ENCODE measurements around the gene TINAGL1. TPM values are rescaled to one million over a fixed set of nuclear protein-coding genes. Genes with fewer than 3 reads are reported as not detected.

Gene TINAGL1
- total RNA-seq, 1 experiment from 2014 or later = 430 TPM

DNA sequence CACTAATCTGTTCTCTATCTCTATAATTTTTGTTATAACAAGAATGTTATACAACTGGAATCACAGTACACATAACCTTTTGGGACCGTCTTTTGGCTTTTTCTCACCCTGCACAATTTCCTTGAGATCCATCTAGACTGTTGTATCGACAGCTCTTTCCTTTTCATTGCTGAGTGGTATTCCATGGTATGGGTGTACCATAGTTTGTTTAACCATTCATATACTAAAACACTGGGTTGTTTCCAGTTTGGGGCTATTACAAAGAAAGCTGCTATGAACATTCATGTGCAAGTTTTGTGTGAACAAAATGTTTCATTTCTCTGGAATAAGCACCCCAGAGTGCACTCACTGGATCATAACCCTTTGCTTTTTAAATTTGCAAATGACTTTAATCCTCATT is 25.8 kb downstream of the TINAGL1 start:
- TF ChIP-seq, protein P1, sequence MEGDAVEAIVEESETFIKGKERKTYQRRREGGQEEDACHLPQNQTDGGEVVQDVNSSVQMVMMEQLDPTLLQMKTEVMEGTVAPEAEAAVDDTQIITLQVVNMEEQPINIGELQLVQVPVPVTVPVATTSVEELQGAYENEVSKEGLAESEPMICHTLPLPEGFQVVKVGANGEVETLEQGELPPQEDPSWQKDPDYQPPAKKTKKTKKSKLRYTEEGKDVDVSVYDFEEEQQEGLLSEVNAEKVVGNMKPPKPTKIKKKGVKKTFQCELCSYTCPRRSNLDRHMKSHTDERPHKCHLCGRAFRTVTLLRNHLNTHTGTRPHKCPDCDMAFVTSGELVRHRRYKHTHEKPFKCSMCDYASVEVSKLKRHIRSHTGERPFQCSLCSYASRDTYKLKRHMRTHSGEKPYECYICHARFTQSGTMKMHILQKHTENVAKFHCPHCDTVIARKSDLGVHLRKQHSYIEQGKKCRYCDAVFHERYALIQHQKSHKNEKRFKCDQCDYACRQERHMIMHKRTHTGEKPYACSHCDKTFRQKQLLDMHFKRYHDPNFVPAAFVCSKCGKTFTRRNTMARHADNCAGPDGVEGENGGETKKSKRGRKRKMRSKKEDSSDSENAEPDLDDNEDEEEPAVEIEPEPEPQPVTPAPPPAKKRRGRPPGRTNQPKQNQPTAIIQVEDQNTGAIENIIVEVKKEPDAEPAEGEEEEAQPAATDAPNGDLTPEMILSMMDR (IDR thresholded peaks at IDR 0.05; ENCODE audit: unreplicated experiment) = no peak
- DNase-seq = no peak
- CTCF ChIA-PET = interaction anchor here (0.6 kb wide), 1 partner anchor 187 kb away, joined by 5 read pairs; no protein-coding TSS in a partner anchor
- Mint-ChIP-seq H3K36me3 (ENCODE audit: insufficient read depth, unreplicated experiment) (no peaks in the 10 kb centered on the region), H3K9me3 (ENCODE audit: low read depth, unreplicated experiment) (no peaks in the 10 kb centered on the region), H3K27ac (ENCODE audit: unreplicated experiment) (no peak overlapping the region), H3K27me3 (ENCODE audit: unreplicated experiment) (peaks cover 15% of the 10 kb centered on the region), H3K4me3 (ENCODE audit: low read depth, unreplicated experiment) (no peak overlapping the region), H3K4me1 (ENCODE audit: low read depth, unreplicated experiment) (no peaks in the 10 kb centered on the region)
- BruUV-seq (replicated peaks) = no TSS peak
- intact Hi-C loops (cut with micrococcal nuclease; ENCODE audit: unreplicated experiment) = no loop called here

DNA sequence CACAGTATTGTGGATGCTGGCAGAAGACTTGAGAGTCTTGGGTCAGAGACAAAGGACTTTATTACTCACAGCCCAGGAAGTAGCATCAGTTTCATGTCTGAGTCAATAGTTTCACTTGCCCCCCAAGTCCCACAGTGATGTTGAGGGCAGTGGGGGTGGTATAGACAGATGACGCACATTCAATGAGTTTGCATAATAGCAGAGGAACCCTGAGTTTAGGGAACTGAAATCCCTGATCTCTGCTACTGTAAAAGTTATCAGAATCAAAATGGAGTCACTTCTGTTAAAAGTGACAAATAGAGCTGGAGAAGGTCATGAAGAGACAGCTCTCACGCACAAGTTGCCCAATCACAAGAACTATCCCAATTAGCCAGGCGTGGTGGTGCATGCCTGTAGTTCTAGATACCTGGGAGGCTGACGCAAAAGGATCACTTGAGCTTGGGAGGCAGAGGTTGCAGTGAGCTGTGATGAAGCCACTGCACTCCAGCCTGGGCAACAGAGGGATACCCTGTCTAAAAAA is 29.7 kb downstream of the TINAGL1 start:
- intact Hi-C loops (cut with micrococcal nuclease; ENCODE audit: unreplicated experiment) = no loop called here
- BruUV-seq (replicated peaks) = no TSS peak

DNA sequence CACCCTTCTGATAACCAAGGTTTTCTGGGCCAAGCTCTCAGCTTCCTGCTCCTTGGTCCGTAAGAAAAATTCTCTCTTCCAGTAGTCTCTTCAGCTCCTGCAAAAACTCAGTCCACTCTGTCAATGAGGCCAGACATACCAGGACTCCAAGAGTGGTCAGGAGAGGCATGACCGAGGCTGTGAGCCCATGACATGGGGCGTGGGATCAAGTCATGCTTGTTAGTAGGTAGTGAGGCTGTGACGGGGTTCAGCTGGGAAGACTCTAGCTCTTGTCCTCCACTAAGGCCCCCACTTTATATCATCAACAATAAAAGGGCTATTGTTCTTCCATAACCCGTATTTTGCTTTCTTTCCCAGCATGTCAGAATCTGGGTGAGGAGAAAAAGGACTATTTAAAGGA is 31.0 kb downstream of the TINAGL1 start:
- intact Hi-C loops (cut with micrococcal nuclease; ENCODE audit: unreplicated experiment) = no loop called here
- no peak overlapping the region for H3K4me3 Mint-ChIP-seq (ENCODE audit: low read depth, unreplicated experiment)
- TF ChIP-seq, protein P1 (IDR thresholded peaks at IDR 0.05; ENCODE audit: unreplicated experiment) = no peak
- no peaks in the 10 kb centered on the region for H3K36me3 Mint-ChIP-seq (ENCODE audit: insufficient read depth, unreplicated experiment)
- H3K27ac Mint-ChIP-seq (ENCODE audit: unreplicated experiment) = no peak overlapping the region
- DNase-seq = no peak
- peaks cover 41% of the 10 kb centered on the region for H3K27me3 Mint-ChIP-seq (ENCODE audit: unreplicated experiment)
- H3K4me1 Mint-ChIP-seq (ENCODE audit: low read depth, unreplicated experiment) = no peaks in the 10 kb centered on the region
- BruUV-seq (replicated peaks) = no TSS peak
- H3K9me3 Mint-ChIP-seq (ENCODE audit: low read depth, unreplicated experiment) = no peaks in the 10 kb centered on the region
- CTCF ChIA-PET = no interaction called here

More for the DNA sequence above, 29.7 kb downstream of the TINAGL1 start:
- CTCF ChIA-PET = interaction anchor here (1.0 kb wide), 1 partner anchor 12 kb away, joined by 3 read pairs; no protein-coding TSS in a partner anchor
- TF ChIP-seq, protein P1 (IDR thresholded peaks at IDR 0.05; ENCODE audit: unreplicated experiment) = no peak
- Mint-ChIP-seq H3K36me3 (ENCODE audit: insufficient read depth, unreplicated experiment) (no peaks in the 10 kb centered on the region), H3K27ac (ENCODE audit: unreplicated experiment) (no peak overlapping the region), H3K27me3 (ENCODE audit: unreplicated experiment) (peaks cover 48% of the 10 kb centered on the region), H3K4me3 (ENCODE audit: low read depth, unreplicated experiment) (no peak overlapping the region), H3K9me3 (ENCODE audit: low read depth, unreplicated experiment) (no peaks in the 10 kb centered on the region), H3K4me1 (ENCODE audit: low read depth, unreplicated experiment) (no peaks in the 10 kb centered on the region)
- no peak for DNase-seq

DNA sequence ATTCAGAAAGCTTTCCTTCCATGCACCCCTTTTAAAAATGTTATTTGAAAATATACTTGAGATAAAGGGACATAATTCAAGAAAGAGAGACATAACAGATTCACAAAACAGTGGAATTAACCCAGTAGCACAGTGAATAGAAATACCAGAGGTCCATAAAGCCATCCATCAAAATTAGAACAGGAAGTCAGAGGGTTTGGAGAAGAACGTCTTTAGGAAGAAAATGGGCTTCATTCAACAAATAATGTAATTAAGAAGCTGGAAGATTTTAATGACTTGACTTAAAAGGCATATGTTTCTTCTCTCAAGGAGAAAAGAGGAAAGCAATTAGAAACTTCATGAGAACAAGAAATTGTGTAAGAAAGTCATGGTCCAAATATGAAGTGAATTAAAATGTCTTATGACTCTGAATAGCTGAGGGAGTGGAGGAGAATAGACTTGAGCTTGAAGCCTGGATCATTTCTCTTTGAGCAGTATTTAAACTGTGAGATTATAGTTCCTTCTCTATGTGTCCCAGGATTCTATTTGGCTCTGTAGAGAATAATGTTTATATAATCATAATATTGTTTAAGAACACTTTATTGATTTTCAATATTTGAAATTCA is 33.3 kb downstream of the TINAGL1 start:
- CTCF ChIA-PET = interaction anchor here (0.6 to 1.6 kb wide), 2 partner anchors 106 to 153 kb away, joined by 4 to 6 read pairs; no protein-coding TSS in a partner anchor
- DNase-seq = no peak
- Mint-ChIP-seq H3K4me1 (ENCODE audit: low read depth, unreplicated experiment) (no peaks in the 10 kb centered on the region), H3K27me3 (ENCODE audit: unreplicated experiment) (peaks cover 37% of the 10 kb centered on the region), H3K36me3 (ENCODE audit: insufficient read depth, unreplicated experiment) (no peaks in the 10 kb centered on the region), H3K27ac (ENCODE audit: unreplicated experiment) (no peak overlapping the region), H3K9me3 (ENCODE audit: low read depth, unreplicated experiment) (no peaks in the 10 kb centered on the region), H3K4me3 (ENCODE audit: low read depth, unreplicated experiment) (no peak overlapping the region)
- BruUV-seq (replicated peaks) = no TSS peak
- intact Hi-C loops (cut with micrococcal nuclease; ENCODE audit: unreplicated experiment) = no loop called here
- TF ChIP-seq, protein P1 (IDR thresholded peaks at IDR 0.05; ENCODE audit: unreplicated experiment) = no peak

Measured in Calu3 (cell line).